Mesenchymal stem cell (in vitro differentiated cells and primary cell): Measurements from ENCODE around the gene SLC7A10.

ENCODE experiments used
- DNase-seq: peaks from one replicate; pipeline ENCODE4 v3.0.0-alpha.2; 2013
- H2AFZ ChIP-seq: one replicate; pipeline ENCODE4 v1.6.1; 2013; ENCODE audit warnings: low read depth, mild to moderate bottlenecking, control low read depth, inconsistent platforms, low read length, moderate library complexity
- H2AK5ac ChIP-seq: 2 replicates; pipeline ENCODE4 v1.6.1; 2013; ENCODE audit warnings: low read length, moderate library complexity, mild to moderate bottlenecking, inconsistent platforms; ENCODE audit not compliant: severe bottlenecking
- H2BK120ac ChIP-seq: one replicate; pipeline ENCODE4 v1.6.1; 2013; ENCODE audit warnings: low read depth, mild to moderate bottlenecking, inconsistent platforms, low read length, moderate library complexity
- H2BK12ac ChIP-seq, 2 experiments: one replicate each; pipeline ENCODE4 v1.6.1; 2013; ENCODE audit warnings: inconsistent platforms in 2 of 2, low read length in 2 of 2, mild to moderate bottlenecking in 2 of 2, moderate library complexity in 2 of 2, control low read depth in 1 of 2
- H2BK15ac ChIP-seq: one replicate; pipeline ENCODE4 v1.6.1; 2013; ENCODE audit warnings: mild to moderate bottlenecking, low read depth, inconsistent platforms; ENCODE audit not compliant: poor library complexity, severe bottlenecking
- H2BK5ac ChIP-seq: 2 replicates; pipeline ENCODE4 v1.6.1; 2013; ENCODE audit warnings: low read depth, mild to moderate bottlenecking, low read length, control low read depth, inconsistent platforms; ENCODE audit not compliant: poor library complexity, severe bottlenecking
- H3K14ac ChIP-seq, 2 experiments: one replicate each; pipeline ENCODE4 v1.6.1; 2013; ENCODE audit warnings: inconsistent platforms in 2 of 2, low read length in 2 of 2, control low read depth in 1 of 2, mild to moderate bottlenecking in 1 of 2, moderate library complexity in 1 of 2
- H3K18ac ChIP-seq, 2 experiments: one replicate each; pipeline ENCODE4 v1.6.1; 2013; ENCODE audit warnings: inconsistent platforms in 2 of 2, low read length in 2 of 2, control low read depth in 1 of 2, low read depth in 1 of 2, mild to moderate bottlenecking in 1 of 2
- H3K23ac ChIP-seq, 2 experiments: one replicate each; pipeline ENCODE4 v1.6.1; 2013; ENCODE audit warnings: inconsistent platforms in 2 of 2, low read length in 2 of 2, mild to moderate bottlenecking in 2 of 2, moderate library complexity in 2 of 2, control low read depth in 1 of 2
- H3K27ac ChIP-seq: 2 replicates; pipeline ENCODE4 v1.5.1; 2013; ENCODE audit warnings: mild to moderate bottlenecking, moderate library complexity, low read length, control low read depth, inconsistent platforms; ENCODE audit not compliant: poor library complexity, severe bottlenecking
- H3K27me3 ChIP-seq, 2 experiments: 2 replicates each; pipeline versions ENCODE4 v1.6.1 to v1.7.0; 2013; ENCODE audit warnings: low read length in 2 of 2, mild to moderate bottlenecking in 2 of 2, moderate library complexity in 2 of 2, control low read depth in 1 of 2, inconsistent platforms in 1 of 2; ENCODE audit not compliant: control insufficient read depth in 1 of 2, insufficient read depth in 1 of 2
- H3K36me3 ChIP-seq, 2 experiments: 2 replicates each; pipeline versions ENCODE4 v1.6.1 to v1.7.0; 2013; ENCODE audit warnings: low read length in 2 of 2, control low read depth in 1 of 2, inconsistent platforms in 1 of 2, low read depth in 1 of 2, mild to moderate bottlenecking in 1 of 2; ENCODE audit not compliant: insufficient read depth in 2 of 2, control insufficient read depth in 1 of 2
- H3K4ac ChIP-seq, 2 experiments: one replicate each; pipeline ENCODE4 v1.6.1; 2013; ENCODE audit warnings: inconsistent platforms in 2 of 2, low read length in 2 of 2, mild to moderate bottlenecking in 2 of 2, moderate library complexity in 2 of 2, control low read depth in 1 of 2, low read depth in 1 of 2
- H3K4me1 ChIP-seq: 2 replicates; pipeline ENCODE4 v1.6.1; 2013; ENCODE audit warnings: low read depth, low read length, control low read depth; ENCODE audit not compliant: control insufficient read depth, insufficient read depth
- H3K4me2 ChIP-seq: 2 replicates; pipeline ENCODE4 v1.6.1; 2013; ENCODE audit warnings: low read length, mild to moderate bottlenecking, inconsistent platforms; ENCODE audit not compliant: poor library complexity, severe bottlenecking
- H3K4me3 ChIP-seq, 2 experiments: 2 replicates each; pipeline versions ENCODE4 v1.5.1 to v1.7.0; 2013; ENCODE audit warnings: low read length in 2 of 2, mild to moderate bottlenecking in 2 of 2, control low read depth in 1 of 2, low read depth in 1 of 2; ENCODE audit not compliant: insufficient read depth in 1 of 2
- H3K79me1 ChIP-seq: replicated peaks from 2 replicates; pipeline ENCODE4 v1.6.1; 2013; ENCODE audit warnings: mild to moderate bottlenecking, control low read depth, low read length, inconsistent platforms; ENCODE audit not compliant: poor library complexity, severe bottlenecking
- H3K9ac ChIP-seq: 2 replicates; pipeline ENCODE4 v1.7.0; 2013; ENCODE audit warnings: mild to moderate bottlenecking, low read length, moderate library complexity
- H3K9me3 ChIP-seq: 2 replicates; pipeline ENCODE4 v1.7.0; 2013; ENCODE audit warnings: mild to moderate bottlenecking, low read length; ENCODE audit not compliant: control insufficient read depth
- H4K8ac ChIP-seq: one replicate; pipeline ENCODE4 v1.6.1; 2013; ENCODE audit warnings: inconsistent platforms, mild to moderate bottlenecking, low read length, moderate library complexity
- H4K91ac ChIP-seq: one replicate; pipeline ENCODE4 v1.6.1; 2013; ENCODE audit warnings: mild to moderate bottlenecking, low read length, inconsistent platforms
- WGBS: methylation state at CpG from one replicate; pipeline ENCODE4 v1.1.7; 2013; ENCODE audit warnings: mixed read lengths; 5-methylcytosine and 5-hydroxymethylcytosine counted together

The SLC7A10 gene

GRCh38 chr19:33207040-33207620 lies 18.5 kb downstream of the SLC7A10 start:
- Histone ChIP-seq H2BK5ac (no peak overlapping the region), H3K14ac (no peak overlapping the region), H4K8ac (no peak overlapping the region), H3K27me3 (no peaks in the 10 kb centered on the region), H4K91ac (no peak overlapping the region), H2AK5ac (no peak overlapping the region), H3K4me3 (no peak overlapping the region), H3K79me1 (no peaks in the 10 kb centered on the region), H3K4me1 (no peaks in the 10 kb centered on the region), H3K23ac (no peak overlapping the region), H3K9ac (no peak overlapping the region), H3K27ac (no peak overlapping the region), H3K36me3 (peaks cover 24 to 56% of the 10 kb centered on the region in 2 experiments), H3K4ac (no peak overlapping the region), H3K4me2 (no peak overlapping the region), H2BK15ac (no peak overlapping the region), H2BK120ac (no peak overlapping the region), H3K9me3 (no peaks in the 10 kb centered on the region), H2AFZ (no peak overlapping the region), H2BK12ac (no peak overlapping the region), H3K18ac (no peak overlapping the region)
- no peak for DNase-seq
- WGBS = 96% methylated on average over 38 of the region's 38 CpGs

GRCh38 chr19:33206261-33207039 lies 19.2 kb downstream of the SLC7A10 start:
- H3K18ac ChIP-seq = no peak overlapping the region
- 97% methylated on average over 37 of the region's 38 CpGs for WGBS
- no peak overlapping the region for H3K4me2 ChIP-seq
- peaks cover 4% of the 10 kb centered on the region for H3K4me1 ChIP-seq
- H3K79me1 ChIP-seq = no peaks in the 10 kb centered on the region
- no peak for DNase-seq
- H3K9me3 ChIP-seq = no peaks in the 10 kb centered on the region
- no peak overlapping the region for H3K4ac ChIP-seq
- H3K4me3 ChIP-seq = no peak overlapping the region
- no peak overlapping the region for H4K8ac ChIP-seq
- H3K9ac ChIP-seq = no peak overlapping the region
- no peak overlapping the region for H2BK12ac ChIP-seq
- no peak overlapping the region for H4K91ac ChIP-seq
- no peaks in the 10 kb centered on the region for H3K27me3 ChIP-seq
- H2BK5ac ChIP-seq = no peak overlapping the region
- no peak overlapping the region for H3K27ac ChIP-seq
- no peak overlapping the region for H2BK120ac ChIP-seq
- H3K23ac ChIP-seq = no peak overlapping the region
- H2AK5ac ChIP-seq = no peak overlapping the region
- peaks cover 29 to 57% of the 10 kb centered on the region in 2 experiments for H3K36me3 ChIP-seq
- no peak overlapping the region for H2AFZ ChIP-seq
- no peak overlapping the region for H2BK15ac ChIP-seq
- H3K14ac ChIP-seq = no peak overlapping the region

GRCh38 chr19:33205531-33206260 lies 20.0 kb downstream of the SLC7A10 start:
- Histone ChIP-seq H3K14ac (no peak overlapping the region), H3K18ac (no peak overlapping the region), H4K8ac (no peak overlapping the region), H3K23ac (no peak overlapping the region), H2BK12ac (no peak overlapping the region), H4K91ac (no peak overlapping the region), H2BK120ac (no peak overlapping the region), H2AFZ (no peak overlapping the region), H2BK5ac (no peak overlapping the region), H3K9ac (no peak overlapping the region), H2AK5ac (no peak overlapping the region), H3K27me3 (no peaks in the 10 kb centered on the region), H3K4ac (no peak overlapping the region), H2BK15ac (no peak overlapping the region), H3K79me1 (no peaks in the 10 kb centered on the region), H3K9me3 (no peaks in the 10 kb centered on the region), H3K27ac (no peak overlapping the region), H3K4me1 (peaks cover 4% of the 10 kb centered on the region), H3K36me3 (peaks cover 29 to 60% of the 10 kb centered on the region in 2 experiments), H3K4me2 (no peak overlapping the region), H3K4me3 (no peak overlapping the region)
- no peak for DNase-seq
- 97% methylated on average over 64 of the region's 64 CpGs for WGBS

GRCh38 chr19:33205110-33205509 lies 20.5 kb downstream of the SLC7A10 start:
- no peaks in the 10 kb centered on the region for H3K9me3 ChIP-seq
- H3K23ac ChIP-seq = no peak overlapping the region
- H3K4ac ChIP-seq = no peak overlapping the region
- H2BK12ac ChIP-seq = no peak overlapping the region
- no peak overlapping the region for H3K14ac ChIP-seq
- no peak overlapping the region for H4K91ac ChIP-seq
- H3K4me1 ChIP-seq = peaks cover 4% of the 10 kb centered on the region
- H3K18ac ChIP-seq = no peak overlapping the region
- no peak overlapping the region for H2BK5ac ChIP-seq
- H2AK5ac ChIP-seq = no peak overlapping the region
- H3K36me3 ChIP-seq = peaks cover 29 to 63% of the 10 kb centered on the region in 2 experiments
- H2AFZ ChIP-seq = no peak overlapping the region
- 96% methylated on average over 27 of the region's 27 CpGs for WGBS
- H4K8ac ChIP-seq = no peak overlapping the region
- H2BK15ac ChIP-seq = no peak overlapping the region
- no peak for DNase-seq
- H3K79me1 ChIP-seq = no peaks in the 10 kb centered on the region
- no peak overlapping the region for H3K9ac ChIP-seq
- H3K4me3 ChIP-seq = peak overlapping the region in 1 of 2 experiments; percentile 37
- H3K27ac ChIP-seq = no peak overlapping the region
- no peak overlapping the region for H2BK120ac ChIP-seq
- H3K27me3 ChIP-seq = no peaks in the 10 kb centered on the region
- no peak overlapping the region for H3K4me2 ChIP-seq
